Mesodermal cell (in vitro differentiated cells): ENCODE data around the gene KLHL42.

Experiments used
- H3K27ac ChIP-seq: 2 replicates; pipeline ENCODE4 v1.7.0; 2013; ENCODE audit warnings: mild to moderate bottlenecking, low read depth, low read length, moderate library complexity; ENCODE audit not compliant: severe bottlenecking
- H3K36me3 ChIP-seq: 2 replicates; pipeline ENCODE4 v1.7.1; 2013; ENCODE audit warnings: mild to moderate bottlenecking, low read length, moderate library complexity; ENCODE audit not compliant: control insufficient read depth, insufficient read depth
- H3K4me1 ChIP-seq: one replicate; pipeline ENCODE4 v1.7.1; 2013; ENCODE audit warnings: mild to moderate bottlenecking, low read length; ENCODE audit not compliant: insufficient read depth, control insufficient read depth, poor library complexity, severe bottlenecking
- H3K4me3 ChIP-seq: 2 replicates; pipeline ENCODE4 v1.7.0; 2013; ENCODE audit warnings: low read length, control low read depth, mild to moderate bottlenecking; ENCODE audit not compliant: insufficient read depth, poor library complexity, severe bottlenecking; ENCODE audit errors: extremely low read depth
- H3K9me3 ChIP-seq: 2 replicates; pipeline ENCODE4 v1.7.1; 2013; ENCODE audit warnings: mild to moderate bottlenecking, low read length, moderate library complexity; ENCODE audit not compliant: control insufficient read depth
- WGBS, 2 experiments: methylation state at CpG; one replicate each; pipeline ENCODE4 v1.1.5; 2013; ENCODE audit warnings: missing lambda C conversion rate in 2 of 2; ENCODE audit not compliant: insufficient coverage in 2 of 2; 5-methylcytosine and 5-hydroxymethylcytosine counted together

KLHL42 gene

GRCh38 chr12:27818401-27818918, 38.4 kb downstream of the KLHL42 start:
- no peak overlapping the region for H3K4me3 ChIP-seq
- no peaks in the 10 kb centered on the region for H3K36me3 ChIP-seq
- 89 to 100% methylated on average over 2 to 5 of the region's 7 CpGs for WGBS, 2 experiments
- no peak overlapping the region for H3K27ac ChIP-seq
- no peaks in the 10 kb centered on the region for H3K9me3 ChIP-seq
- peaks cover 9% of the 10 kb centered on the region for H3K4me1 ChIP-seq

GRCh38 chr12:27820564-27820963, 40.5 kb downstream of the KLHL42 start:
- 90% methylated on average over 2 of the region's 5 CpGs; no CpG with 5 or more reads in 1 of the 2 experiments for WGBS, 2 experiments
- peaks cover 9% of the 10 kb centered on the region for H3K4me1 ChIP-seq
- no peak overlapping the region for H3K4me3 ChIP-seq
- no peaks in the 10 kb centered on the region for H3K36me3 ChIP-seq
- H3K27ac ChIP-seq: no peak overlapping the region
- no peaks in the 10 kb centered on the region for H3K9me3 ChIP-seq

GRCh38 chr12:27821259-27821973, 41.4 kb downstream of the KLHL42 start:
- Histone ChIP-seq H3K4me3 (no peak overlapping the region), H3K27ac (no peak overlapping the region), H3K36me3 (no peaks in the 10 kb centered on the region), H3K9me3 (no peaks in the 10 kb centered on the region), H3K4me1 (peaks cover 9% of the 10 kb centered on the region)
- 15 to 29% methylated on average over 5 to 6 of the region's 7 CpGs for WGBS, 2 experiments

GRCh38 chr12:27822076-27822712, 42.2 kb downstream of the KLHL42 start:
- 85 to 87% methylated on average over 4 to 8 of the region's 9 CpGs for WGBS, 2 experiments
- Histone ChIP-seq H3K36me3 (no peaks in the 10 kb centered on the region), H3K9me3 (no peaks in the 10 kb centered on the region), H3K4me3 (no peak overlapping the region), H3K4me1 (peaks cover 9% of the 10 kb centered on the region), H3K27ac (no peak overlapping the region)

GRCh38 chr12:27823038-27823437, 43.0 kb downstream of the KLHL42 start:
- no peaks in the 10 kb centered on the region for H3K9me3 ChIP-seq
- 85 to 90% methylated on average over 2 to 4 of the region's 5 CpGs for WGBS, 2 experiments
- peaks cover 9% of the 10 kb centered on the region for H3K4me1 ChIP-seq
- no peak overlapping the region for H3K27ac ChIP-seq
- H3K36me3 ChIP-seq: no peaks in the 10 kb centered on the region
- no peak overlapping the region for H3K4me3 ChIP-seq

GRCh38 chr12:27824126-27824842, 44.3 kb downstream of the KLHL42 start:
- Histone ChIP-seq H3K4me1 (peaks cover 9% of the 10 kb centered on the region), H3K4me3 (no peak overlapping the region), H3K9me3 (no peaks in the 10 kb centered on the region), H3K27ac (no peak overlapping the region), H3K36me3 (no peaks in the 10 kb centered on the region)
- WGBS, 2 experiments: 83 to 89% methylated on average over 12 of the region's 12 CpGs

- H3K27ac ChIP-seq: no peak overlapping the region
- H3K9me3 ChIP-seq: no peaks in the 10 kb centered on the region
- no peak overlapping the region for H3K4me3 ChIP-seq
- H3K4me1 ChIP-seq: peaks cover 9% of the 10 kb centered on the region
- 85 to 100% methylated on average over 1 of the region's 1 CpG for WGBS, 2 experiments
- H3K36me3 ChIP-seq: no peaks in the 10 kb centered on the region
Observed at GRCh38 chr12:27826076-27826475, 46.0 kb downstream of the KLHL42 start.

- 100% methylated on average over 2 of the region's 3 CpGs; no CpG with 5 or more reads in 1 of the 2 experiments for WGBS, 2 experiments
- H3K4me3 ChIP-seq: no peak overlapping the region
- no peaks in the 10 kb centered on the region for H3K4me1 ChIP-seq
- H3K27ac ChIP-seq: no peak overlapping the region
- no peaks in the 10 kb centered on the region for H3K9me3 ChIP-seq
- no peaks in the 10 kb centered on the region for H3K36me3 ChIP-seq
Observed at GRCh38 chr12:27828196-27828595, 48.2 kb downstream of the KLHL42 start.

- 80 to 100% methylated on average over 1 of the region's 2 CpGs for WGBS, 2 experiments
- no peak overlapping the region for H3K4me3 ChIP-seq
- no peaks in the 10 kb centered on the region for H3K36me3 ChIP-seq
- H3K9me3 ChIP-seq: peaks cover 8% of the 10 kb centered on the region
- H3K4me1 ChIP-seq: peaks cover 4% of the 10 kb centered on the region
- no peak overlapping the region for H3K27ac ChIP-seq
Observed at GRCh38 chr12:27838543-27839185, 58.6 kb downstream of the KLHL42 start.

- WGBS, 2 experiments: 88 to 92% methylated on average over 2 of the region's 3 CpGs
- Histone ChIP-seq H3K36me3 (no peaks in the 10 kb centered on the region), H3K4me3 (no peak overlapping the region), H3K9me3 (no peaks in the 10 kb centered on the region), H3K27ac (no peak overlapping the region), H3K4me1 (peaks cover 4% of the 10 kb centered on the region)
Observed at GRCh38 chr12:27840229-27840999, 60.4 kb downstream of the KLHL42 start.
